ENCODE data around the gene IL19.
"Not testable (repeated sequence)": the region's sequence is repeated elsewhere in the genome, so short reads cannot be mapped to it uniquely, and the experiment has no call there.

The IL19 gene

GRCh38 chr1:206834711-206835110 is 64.1 kb downstream of the IL19 start:
- FAIRE-seq = no peak

GRCh38 chr1:206835186-206835585 is 64.6 kb downstream of the IL19 start:
- no peak for FAIRE-seq

GRCh38 chr1:206836111-206836510 is 65.5 kb downstream of the IL19 start:
- no peak for FAIRE-seq

- no peak for FAIRE-seq
Measured at GRCh38 chr1:206839006-206839560, 68.5 kb downstream of the IL19 start.

- no peak for FAIRE-seq
Measured at GRCh38 chr1:206839857-206840256, 69.3 kb downstream of the IL19 start.

DNA sequence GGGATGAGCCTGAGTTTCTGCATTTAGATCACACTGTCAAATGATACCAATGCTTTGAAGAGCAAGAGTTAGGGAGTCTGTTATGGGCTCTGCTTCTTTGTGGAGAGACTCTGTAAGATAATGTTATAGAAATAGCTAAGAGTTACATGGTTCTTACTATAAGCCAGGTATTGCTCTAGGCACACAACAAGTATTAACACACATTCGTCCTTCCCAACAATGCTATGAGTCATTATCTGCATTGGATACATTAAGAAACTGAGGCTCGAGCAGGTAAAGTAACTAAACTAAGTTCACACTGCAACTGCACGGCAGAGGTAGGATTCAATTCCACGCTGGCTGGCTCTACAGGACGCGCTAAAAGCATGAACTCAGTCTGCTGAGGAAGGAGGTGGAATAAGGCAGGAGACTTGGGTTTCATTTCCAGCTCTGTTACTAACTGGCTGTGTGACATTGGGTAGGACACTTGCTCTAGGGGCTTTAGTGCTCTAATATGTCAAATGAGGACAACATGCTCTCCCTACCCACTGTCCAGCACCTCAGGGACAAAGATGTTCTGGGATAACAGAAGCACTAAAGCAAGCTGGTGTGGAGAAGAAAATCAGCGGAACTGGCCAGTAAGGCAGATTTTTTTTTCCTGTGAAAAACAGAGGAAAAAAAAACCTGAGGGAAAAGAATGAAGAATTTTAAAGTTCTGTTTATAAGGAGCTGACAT is 71.2 kb downstream of the IL19 start:
- FAIRE-seq = no peak

DNA sequence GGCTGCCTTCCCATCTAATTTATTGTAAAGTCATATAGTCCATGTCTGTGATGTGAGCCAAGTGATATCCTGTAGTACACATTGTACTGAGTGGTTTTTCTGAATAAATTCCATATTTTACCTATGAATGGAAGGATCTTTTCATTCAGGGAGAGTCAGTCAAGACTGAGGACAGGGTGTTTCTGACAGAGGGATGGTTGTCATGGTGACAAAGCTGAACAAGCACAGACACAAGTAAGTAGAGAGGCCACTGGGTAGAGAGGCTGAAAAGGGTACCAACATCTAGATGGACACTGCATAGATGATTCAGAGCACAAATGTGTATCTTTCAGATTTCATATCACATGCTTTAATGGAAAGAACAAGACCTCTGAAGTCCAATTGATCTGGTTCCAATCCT is 72.3 kb downstream of the IL19 start:
- FAIRE-seq = no peak

DNA sequence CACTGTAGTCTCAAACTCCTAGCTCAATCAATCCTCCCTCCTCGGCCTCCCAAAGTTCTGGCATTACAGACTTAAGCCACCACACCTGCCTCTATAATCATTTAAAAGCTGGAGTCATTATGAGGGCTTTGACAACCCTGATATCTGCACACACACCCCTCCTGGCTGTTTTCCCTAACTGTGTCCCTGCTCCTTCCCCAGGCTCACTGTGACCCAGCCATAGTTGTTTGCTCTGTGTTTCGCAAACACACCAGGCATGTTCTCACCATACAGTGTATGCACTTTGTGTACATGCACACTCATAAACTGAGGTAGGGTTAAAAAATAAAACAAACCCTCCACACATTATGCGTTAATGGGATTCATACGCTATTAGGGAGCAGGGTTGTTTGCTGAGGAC is 73.1 kb downstream of the IL19 start:
- no peak for FAIRE-seq

DNA sequence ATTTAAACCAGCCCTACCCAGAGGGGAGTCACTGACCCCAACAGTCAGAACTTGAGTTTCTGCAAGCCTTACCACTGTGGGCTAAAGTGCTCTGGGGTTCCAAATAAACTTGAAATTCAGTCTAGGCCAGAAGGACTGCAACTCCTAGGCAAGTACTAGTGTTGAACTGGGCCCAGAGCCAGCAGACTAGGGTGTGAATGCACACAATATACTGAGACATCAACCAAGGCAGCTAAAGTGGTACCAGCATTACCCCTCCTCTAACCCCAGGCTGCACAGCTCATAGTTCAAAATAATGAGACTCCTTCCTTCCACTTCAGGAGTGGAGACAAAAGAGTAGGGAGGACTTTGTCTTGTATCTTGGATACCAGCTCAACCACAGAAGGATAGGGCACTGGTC is 75.9 kb downstream of the IL19 start:
- no peak for FAIRE-seq

DNA sequence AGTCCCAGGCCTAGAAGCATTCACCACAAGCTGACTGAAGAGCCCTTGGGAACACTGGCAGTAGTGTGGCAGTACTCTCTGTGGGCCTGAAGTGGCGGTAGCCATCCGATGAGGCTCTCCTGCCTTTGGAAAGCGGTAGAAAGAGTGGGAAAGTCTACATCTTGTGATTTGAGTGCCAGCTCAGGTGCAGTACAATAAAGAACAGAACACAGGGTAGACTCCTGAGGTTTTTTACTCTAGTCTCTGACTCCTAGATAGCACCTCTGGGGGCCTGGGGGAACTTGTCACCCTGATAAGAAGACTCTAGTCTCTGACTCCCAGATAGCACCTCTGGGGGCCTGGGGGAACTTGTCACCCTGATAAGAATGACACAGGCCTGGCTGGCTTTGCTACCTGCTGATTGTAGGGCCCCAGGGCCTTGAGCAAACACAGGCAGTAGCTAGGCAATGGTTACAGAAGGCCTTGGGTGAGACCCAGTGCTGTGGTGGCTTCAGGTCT is 76.8 kb downstream of the IL19 start:
- FAIRE-seq = no peak

DNA sequence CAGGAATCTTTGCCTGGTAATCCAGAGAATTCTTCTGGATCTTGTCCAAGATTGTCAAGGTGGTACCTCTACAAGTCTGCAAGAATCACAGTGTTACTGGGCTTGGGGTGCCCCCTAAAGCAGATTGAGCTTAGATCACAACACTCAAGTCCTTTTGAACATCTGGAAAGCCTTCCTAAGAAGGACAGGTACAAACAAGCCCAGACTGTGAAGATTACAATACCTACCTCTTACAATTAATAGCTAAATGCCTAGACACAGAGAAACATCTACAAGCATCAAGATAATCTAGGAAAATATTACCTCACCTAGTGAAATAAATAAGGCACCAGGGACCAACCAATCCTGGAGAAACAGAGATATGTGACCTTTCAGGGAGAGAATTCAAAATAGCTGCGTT is 77.4 kb downstream of the IL19 start:
- no peak for FAIRE-seq

DNA sequence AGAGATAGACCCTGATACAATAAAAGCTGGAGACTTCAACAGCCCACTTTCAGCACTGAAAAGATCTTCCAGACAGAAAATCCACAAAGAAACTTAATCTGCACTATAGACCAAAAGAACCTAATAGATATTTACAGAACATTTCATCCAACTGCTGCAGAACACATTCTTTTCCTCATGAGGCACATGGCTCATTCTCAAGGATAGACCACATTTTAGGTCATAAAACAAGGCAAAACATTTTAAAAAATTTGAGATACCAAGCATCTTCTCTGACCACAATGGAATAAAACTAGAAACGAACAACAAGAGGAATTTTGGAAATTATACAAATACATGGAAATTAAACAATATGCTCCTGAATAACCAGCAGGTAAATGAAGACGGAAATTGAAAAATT is 79.8 kb downstream of the IL19 start:
- FAIRE-seq = no peak

- FAIRE-seq = no peak
Measured at GRCh38 chr1:206851341-206852010, 80.9 kb downstream of the IL19 start.

DNA sequence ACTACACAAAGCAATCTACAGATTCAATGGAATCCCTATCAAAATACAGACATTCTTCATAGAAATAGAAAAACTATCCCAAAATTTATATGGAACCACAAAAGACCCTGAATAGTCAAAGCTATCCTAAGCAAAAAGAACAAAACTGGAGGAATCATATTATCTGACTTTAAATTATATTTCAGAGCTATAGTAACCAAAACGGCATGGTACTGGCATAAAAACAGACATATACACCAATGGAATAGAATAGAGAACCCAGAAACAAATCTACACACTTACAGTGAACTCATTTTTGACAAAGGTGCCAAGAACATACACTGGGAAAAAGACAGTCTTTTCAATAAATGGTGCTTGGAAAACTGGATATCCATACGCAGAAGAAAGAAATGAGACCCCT is 82.1 kb downstream of the IL19 start:
- not testable (repeated sequence) for FAIRE-seq

GRCh38 chr1:206853696-206854095 is 83.1 kb downstream of the IL19 start:
- not testable (repeated sequence) for FAIRE-seq

DNA sequence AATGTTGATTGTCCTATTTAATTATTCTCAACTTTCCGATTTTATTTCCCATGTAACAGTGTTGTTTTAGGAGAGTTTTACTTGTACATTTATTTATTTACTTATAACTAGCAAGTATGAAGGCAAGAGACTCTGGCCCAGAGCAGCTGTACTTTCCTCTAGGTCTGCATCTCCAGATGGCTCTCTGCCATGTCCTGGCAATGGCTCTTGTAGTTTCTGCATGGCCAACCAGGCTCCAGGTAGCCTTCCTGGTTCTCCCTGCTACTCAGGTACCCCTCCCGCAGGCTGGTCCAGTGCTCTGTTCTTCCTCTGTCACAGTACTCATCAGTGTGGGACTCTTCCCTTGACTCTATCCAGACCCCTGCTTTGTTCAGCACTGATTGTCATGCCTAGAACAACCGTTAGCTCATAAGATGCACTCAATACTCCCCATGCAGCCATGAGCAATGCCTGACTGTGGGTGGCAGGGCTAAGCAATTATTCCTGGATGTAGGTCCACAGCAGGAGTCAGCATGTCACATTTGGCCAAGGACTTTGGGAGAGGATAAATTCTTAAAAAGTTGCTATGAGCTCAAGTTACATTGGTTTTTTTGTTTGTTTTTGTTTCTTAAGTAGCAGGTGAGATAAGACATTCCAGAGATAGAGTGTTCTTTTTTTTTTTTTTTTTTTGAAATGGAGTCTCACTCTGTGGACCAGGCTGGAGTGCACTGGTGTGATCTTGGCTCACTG is 84.0 kb downstream of the IL19 start:
- no peak for FAIRE-seq

DNA sequence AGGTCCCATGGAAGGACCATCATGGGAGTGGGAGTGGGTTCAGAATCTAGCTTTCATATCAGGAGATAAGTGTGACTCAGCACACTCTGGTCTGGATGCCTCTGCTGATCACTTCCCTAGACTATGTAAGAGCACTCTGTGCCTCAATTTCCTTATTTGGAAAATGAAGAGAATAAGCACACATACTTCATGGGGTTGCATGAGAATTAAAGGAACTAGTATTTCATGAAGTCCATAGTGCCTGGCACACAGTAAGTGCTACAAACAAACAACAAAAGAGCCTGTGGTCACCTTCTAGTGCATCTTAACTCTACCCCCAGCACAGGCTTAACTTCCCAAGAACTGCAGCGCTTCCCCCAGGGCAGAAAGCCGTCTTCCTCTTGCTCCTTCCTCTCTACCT is 85.3 kb downstream of the IL19 start:
- no peak for FAIRE-seq

DNA sequence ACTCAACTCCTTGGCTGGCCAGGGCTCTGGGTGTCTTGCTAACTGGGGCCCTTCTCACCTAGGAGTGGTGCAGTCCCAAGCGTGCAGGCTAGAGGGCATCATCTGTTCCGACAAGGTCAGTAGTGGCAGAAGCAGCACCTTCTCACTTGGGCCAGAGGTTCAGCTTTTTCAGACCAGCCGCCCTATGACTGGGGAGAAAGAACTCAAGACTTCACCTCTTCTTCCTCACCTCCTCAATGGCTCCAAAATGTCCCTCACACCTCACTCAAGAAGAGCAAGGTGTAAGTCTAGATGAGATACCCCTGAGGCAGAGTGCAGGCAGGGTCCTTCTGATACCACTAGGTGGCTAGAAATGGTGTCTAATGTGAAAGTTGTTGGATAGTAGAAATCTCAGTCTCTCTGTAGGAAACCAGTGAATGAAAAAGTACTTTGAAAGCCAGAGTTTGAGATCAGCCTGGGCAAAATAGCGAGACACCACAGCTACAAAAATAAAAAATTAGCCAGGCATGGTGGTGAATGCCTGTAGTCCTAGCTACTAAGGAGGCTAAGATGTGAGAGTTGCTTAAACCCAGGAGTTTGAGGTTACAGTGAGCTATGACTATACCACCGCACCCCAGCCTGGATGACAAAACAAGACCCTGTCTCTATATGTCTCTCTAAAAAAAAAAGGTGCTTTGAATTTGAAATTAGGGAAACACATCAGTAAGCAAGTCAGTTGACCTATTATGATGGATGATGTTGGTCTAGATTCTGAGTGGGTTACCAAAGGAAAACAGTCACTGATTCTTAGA is 86.3 kb downstream of the IL19 start:
- no peak for FAIRE-seq

GRCh38 chr1:206859082-206859521 is 88.5 kb downstream of the IL19 start:
- FAIRE-seq = no peak

- no peak for FAIRE-seq
Measured at GRCh38 chr1:206860165-206860564, 89.6 kb downstream of the IL19 start.

- no peak for FAIRE-seq
Measured at GRCh38 chr1:206863266-206863665, 92.7 kb downstream of the IL19 start.

GRCh38 chr1:206864939-206865671 is 94.5 kb downstream of the IL19 start, which contains the start of gene IL20:
IL20 (plus strand) TSS chr1:206865623; CDS start chr1:206865853, 230 bp downstream.
- no peak for FAIRE-seq
